HG02938 (cell line): Measurements from ENCODE around the gene FYB1.
"Not testable (repeated sequence)": the region's sequence is repeated elsewhere in the genome, so short reads cannot be mapped to it uniquely, and the experiment has no call there.

ENCODE experiments used
- ATAC-seq: cut with Tn5 transposase; IDR thresholded peaks from one replicate; pipeline ENCODE4 v1.9.1; 2021; ENCODE audit warnings: mild to moderate bottlenecking, moderate library complexity; ENCODE audit not compliant: unreplicated experiment

Gene FYB1

GRCh38 chr5:39189292-39189955 is 29.9 kb downstream of the FYB1 start:
- no peak for ATAC-seq

GRCh38 chr5:39187831-39188731 is 31.3 kb downstream of the FYB1 start:
- ATAC-seq, result peak; percentile 45

DNA sequence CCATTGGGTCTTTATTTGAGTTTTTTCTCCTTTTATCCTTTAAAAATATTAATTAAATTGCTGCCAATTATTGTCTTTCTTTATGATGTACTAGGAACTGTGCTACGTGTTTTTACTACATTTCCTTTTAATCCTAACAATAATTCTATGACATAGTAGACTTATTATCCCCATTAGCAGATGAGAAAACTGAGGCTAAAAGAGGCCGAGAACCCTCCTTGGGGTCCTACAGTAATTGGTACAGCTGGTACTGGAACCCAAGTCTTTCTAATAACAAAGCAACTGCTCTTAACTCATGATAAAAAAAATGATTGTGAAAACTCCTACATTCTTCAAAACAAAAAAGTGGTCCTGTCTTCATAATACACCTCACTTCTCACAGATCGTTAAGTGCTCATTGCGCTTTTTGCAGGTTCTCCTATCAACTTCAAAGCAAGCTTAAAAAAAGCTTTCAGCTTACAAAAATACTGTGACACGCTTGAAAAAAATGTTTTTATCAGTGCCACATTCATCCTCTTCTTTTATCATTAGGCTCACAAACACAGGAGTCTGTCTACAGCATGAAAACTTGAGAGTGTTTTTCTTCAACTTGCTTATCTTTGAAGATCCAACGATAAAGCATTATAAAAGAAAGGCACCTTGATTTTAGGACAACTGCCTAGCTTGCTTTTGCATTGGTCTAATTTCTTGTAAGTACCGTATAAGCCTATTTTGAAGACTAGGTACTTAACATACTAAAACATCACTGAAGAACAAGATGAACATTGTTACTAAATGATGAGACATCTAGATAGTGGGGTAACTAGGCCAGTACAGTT is 32.4 kb downstream of the FYB1 start:
- ATAC-seq, result no peak

- no peak for ATAC-seq
Measured at GRCh38 chr5:39186289-39186688, 33.1 kb downstream of the FYB1 start.

DNA sequence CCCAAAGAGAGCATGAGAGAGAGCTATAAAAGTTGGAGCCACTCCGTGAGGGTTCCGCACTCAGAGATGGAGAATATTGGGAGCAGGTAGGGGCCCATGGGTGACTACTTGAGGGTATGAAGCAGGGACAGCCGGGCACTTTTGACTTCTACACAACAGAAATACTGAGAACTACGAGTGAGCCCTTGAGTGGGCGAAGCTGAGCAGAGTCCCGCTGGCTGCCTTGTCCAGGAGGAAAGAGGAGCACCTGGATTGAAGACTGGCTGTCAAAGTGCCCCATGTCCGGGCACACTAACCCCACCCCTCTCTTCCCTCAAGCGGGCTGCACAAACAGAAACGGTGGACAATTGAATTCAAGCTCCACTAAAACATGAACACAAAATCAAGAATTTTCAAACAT is 33.6 kb downstream of the FYB1 start:
- no peak for ATAC-seq

DNA sequence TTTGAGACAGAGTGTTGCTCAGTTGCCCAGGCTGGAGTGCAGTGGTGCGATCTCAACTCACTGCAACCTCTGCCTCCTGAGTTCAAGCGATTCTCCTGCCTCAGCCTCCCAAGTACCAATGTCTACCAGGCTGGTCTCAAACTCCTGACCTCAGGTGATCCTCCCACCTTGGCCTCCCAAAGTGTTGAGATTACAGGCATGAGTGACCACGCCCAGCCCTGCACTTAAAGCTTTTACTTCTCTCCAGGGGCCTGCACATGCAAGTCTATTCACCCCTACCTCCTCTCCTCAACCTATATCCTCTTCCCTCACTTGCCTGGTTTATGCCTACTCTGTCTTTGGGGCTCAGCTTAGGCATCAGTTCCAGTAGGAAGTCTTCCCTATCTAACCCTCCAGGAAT is 39.8 kb downstream of the FYB1 start:
- ATAC-seq, result not testable (repeated sequence)

- no peak for ATAC-seq
Measured at GRCh38 chr5:39178861-39179260, 40.5 kb downstream of the FYB1 start.

GRCh38 chr5:39178171-39178570 is 41.2 kb downstream of the FYB1 start:
- no peak for ATAC-seq

DNA sequence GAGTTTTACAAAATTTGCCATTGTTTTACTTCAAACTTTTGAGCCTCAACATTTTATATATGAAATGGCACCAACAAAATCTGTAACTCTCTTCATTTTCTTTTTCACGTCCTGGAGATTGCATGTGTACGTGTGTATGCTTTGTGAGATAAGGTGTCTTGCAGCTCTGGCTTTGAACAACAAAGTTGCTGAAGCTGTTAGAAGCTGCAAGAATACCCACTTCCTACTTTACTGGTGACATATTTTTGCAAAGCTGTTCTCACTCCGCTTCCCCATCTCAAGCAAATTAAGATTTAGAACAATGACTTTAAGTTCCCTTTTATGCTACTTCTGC is 41.8 kb downstream of the FYB1 start:
- peak; percentile 57 for ATAC-seq

DNA sequence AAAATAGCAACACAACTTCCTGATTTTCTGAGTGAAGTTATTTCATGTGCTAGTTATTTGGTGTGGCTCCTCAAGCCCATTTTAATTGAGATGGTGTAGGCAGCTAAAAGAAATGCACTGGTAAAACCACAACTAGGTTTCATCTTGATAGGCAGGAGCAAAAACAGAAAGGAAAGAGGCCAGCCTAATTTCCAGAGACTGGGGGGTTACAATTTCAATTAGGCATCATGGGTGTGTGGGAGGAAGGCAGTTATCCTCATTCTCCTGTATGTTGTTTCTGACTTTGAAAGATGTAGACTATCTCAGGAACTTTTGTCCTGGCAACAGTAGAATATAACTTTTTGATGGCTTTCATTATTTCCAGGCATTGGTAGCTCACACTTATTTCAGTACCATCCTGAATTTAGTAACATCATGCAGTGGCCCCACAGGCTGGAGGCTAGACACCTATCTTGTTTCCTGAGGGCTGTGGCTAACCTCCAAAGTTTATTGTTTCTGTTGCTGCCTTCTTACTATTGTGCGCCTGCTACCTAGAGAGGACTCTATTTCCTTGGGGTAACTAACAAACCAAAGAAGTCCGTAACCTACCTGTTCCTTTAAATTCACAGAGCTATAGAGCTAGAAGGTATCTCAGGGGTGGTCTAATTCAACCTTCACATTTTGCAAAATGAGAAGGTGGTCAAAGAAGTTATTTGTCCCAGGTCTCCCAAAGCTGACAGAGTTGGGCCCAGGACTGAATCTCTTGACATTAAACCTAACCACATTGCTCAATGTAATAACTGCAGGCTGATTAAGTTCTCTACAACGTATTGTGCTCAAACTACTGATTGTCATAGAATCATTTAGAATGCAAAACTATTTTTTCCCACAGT is 42.4 kb downstream of the FYB1 start:
- peak; percentile 59 for ATAC-seq

GRCh38 chr5:39175273-39175955 is 43.9 kb downstream of the FYB1 start:
- ATAC-seq, result no peak

DNA sequence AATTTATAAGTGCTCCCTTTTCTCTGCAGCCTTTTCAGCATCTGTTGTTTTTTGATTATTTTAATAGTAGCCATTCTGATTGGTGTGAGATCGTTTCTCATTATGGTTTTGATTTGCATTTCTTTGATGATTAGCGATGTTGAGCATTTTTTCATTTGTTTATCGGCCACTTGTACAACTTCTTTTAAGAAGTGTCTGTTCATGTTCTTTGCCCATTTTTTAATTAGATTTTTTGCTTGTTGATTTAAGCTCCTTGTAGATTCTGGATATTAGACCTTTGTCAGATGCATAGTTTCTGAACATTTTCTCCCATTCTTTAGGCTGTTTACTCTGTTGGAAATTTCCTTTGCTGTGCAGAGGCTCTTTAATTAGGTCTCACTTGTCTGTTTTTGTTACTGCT is 46.3 kb downstream of the FYB1 start:
- ATAC-seq, result no peak

DNA sequence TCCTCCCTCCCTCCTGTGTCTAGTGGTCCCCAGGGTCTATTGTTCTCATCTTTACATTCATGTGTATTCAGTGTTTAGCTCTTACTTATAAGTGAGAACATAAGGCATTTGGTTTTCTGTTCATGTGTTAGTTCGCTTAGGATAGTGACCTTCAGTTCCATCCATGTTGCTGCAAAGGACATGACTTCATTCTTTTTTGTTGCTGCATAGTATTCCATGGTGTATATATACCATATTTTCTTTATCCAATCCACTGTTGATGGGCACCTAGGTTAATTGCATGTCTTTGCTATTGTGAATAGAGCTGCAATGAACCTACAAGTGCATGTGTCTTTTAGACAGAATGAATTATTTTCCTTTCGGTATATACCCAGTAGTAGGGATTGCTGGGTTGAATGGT is 46.8 kb downstream of the FYB1 start:
- no peak for ATAC-seq

DNA sequence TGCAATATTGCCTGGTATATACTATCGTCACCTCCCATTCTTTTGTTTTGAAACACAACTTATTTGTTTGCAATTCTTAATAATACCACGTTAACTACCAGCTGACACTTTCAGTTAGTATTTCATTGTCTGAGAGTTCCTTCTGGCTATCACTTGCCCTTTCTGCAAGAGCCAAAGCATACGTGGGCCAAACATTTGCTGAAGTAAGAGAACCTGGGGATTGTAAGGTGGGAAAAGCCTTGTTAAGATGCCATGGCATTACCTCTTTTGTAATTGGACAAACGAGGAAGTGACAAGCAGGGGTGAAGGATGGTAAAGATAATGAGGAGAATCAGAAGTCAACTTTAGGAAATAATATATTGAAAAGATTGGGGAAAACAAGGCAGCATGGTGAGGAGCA is 47.7 kb downstream of the FYB1 start:
- no peak for ATAC-seq

DNA sequence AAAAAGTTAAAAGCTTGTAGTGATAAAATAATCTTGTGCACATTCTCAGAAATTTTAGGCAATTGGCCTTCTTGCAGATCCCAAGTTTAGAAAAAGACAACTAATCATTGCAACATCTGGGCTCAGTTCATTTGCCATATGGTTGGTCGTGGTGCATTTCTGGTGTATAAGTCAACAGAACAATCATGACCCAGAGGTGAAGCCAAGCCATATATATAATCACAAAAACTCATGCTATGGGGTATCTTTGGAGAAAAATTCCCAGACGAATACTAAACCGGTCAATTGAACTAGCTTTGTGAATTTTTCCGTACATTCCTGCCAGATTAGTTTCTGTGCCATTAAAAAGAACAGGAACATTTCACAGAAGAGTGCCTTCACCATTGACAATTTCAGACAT is 50.3 kb downstream of the FYB1 start:
- no peak for ATAC-seq

DNA sequence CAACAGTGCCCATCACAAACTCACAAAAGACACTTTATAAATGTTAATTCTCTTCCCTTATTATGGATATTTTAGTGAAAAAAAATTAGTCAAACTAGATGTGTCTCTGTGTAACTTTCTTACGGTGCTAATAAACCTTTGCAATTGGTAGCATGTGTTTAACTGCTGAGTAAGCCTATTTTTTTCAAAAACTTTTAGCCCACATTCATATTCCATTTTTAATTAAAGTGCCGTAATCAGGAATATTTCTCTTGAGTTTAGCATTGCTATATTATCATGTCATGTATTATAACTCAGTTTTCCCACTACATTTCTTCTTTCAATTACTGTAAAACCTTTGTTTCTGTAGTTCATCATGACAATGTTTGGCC is 51.4 kb downstream of the FYB1 start:
- no peak for ATAC-seq

DNA sequence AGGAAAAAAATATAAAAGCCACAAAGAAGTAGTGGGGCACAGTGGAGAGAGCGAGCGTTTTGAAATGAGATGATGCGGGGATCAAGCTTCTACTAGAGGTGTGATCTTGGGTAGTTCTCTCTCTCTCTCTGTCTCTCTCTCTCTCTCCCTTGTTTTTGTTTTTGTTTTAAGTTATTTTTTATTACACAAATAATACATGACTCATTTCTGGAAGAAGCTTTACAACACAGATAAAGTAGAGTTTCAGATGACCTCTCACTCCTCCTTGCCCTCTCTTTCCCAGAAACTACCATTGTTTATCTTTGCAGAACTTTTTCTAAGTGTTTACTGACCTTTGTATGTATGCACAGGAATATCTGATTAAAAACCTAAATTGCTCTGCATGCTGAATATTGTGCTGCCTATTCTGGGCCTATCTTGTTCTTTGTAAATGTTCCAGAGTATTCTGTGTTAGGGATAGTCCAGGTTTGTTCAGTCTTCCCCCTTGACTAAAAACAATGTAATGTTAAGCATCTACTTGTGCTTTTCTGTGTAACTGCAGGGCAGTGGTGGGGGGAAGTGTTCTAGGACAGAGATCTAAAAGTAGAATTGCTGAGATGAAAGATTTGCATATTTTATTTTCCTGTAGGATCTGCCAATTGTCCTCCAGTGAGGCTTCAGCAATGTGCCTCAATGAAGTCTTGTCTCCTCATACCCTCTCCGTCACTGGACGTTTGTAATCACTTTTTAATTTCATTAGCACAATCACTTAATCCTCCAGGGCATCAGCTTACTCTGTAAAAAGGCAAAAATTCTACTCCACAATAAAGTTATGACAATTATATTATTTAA is 52.0 kb downstream of the FYB1 start:
- ATAC-seq, result no peak

DNA sequence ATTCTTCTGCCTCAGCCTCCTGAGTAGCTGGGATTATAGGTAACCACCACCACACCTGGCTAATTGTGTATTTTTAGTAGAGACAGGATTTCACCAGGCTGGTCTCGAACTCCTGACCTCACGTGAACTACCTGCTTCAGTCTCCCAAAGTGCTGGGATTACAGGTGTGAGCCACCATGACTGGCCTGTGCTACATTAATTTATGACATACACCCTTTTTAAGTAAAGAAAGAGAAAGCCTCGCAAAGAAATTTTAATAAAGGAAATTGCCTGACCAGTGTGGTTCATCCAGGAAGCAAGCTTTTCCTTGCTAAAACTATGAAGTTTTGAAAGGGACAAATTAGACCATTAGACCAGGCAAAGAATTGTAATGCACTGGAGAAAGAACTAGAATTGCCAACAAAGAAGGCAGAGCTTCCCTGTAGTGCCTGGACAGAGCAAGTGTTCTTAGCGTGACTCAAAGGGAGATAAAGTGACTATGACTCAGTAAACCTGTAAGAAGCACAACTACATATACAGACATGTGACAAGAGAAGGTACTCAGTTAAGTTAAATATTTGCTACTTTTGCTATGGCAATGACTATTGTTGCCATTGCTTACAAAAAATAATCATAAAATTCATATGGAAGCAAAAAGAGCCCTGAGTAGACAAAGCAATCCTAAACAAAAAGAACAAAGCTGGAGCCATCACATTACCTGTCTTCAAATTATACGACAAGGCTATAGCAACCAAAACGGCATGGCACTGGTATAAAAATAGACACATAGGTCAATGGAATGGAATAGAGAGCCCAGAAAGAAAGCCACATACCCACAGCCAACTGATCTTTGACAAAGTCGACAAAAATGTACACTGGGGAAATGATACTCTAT is 54.6 kb downstream of the FYB1 start:
- no peak for ATAC-seq
